Stimulated activated CD4-positive, alpha-beta T cell treated with anti-CD3 and anti-CD28 coated beads, Interleukin-15, amount 100 ng/mL, for 48 hours (primary cell): ENCODE measurements around the gene FGD1.

Experiments
- DNase-seq, 2 donors: peaks; one replicate each; pipeline ENCODE4 v3.0.0-alpha.2; 2020; ENCODE audit warnings: low read depth in 2 of 2

Gene FGD1

DNA sequence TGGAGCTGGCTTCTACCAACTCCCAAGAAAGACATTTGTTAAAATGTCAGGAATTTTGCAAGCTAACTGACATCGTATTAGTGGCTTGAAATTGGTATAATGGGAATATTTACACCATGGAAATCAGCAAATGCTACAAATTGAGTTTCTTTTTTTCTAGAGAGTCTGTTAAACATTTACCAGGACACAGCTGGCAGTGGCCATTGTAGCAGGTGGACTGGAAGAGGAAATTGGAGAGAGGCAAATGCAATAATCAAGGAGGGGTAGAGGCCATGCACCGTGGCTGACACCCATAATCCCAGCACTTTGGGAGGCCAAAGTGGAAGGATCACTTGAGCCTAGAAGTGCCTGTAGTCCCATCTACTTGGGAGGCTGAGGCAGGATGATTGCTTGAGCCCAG is 88.8 kb downstream of the FGD1 start:
- DNase-seq, result no peak

DNA sequence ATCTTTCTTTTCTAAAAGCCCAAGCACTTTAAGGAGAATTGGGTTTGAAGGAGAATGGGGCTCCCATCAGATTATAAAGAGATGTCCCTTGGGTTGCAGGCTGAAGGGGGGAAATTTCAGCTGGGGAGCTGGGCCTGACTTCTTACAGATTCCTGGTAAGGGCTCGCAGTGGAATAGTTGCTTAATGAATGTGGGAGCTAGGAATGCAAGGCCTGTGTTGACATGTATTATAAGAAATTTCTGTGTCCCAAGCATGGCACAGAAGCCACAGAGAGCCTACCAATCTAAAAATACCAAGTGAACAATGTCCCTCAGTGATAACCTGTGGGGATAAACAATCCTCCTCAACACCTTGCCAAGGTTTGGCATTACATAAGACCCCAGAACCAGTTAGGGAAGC is 98.9 kb downstream of the FGD1 start:
- no peak for DNase-seq
